HEK293 (cell line): Measurements from ENCODE around the gene CDH24.

Source experiments
- CTCF ChIA-PET: fragments of 350-600 bp; formaldehyde crosslinking; extraction: SDS; loops from one replicate; lab custom pipeline; 2021; ENCODE audit warnings: antibody characterized with exemption; lab: Yijun Ruan, JAX
- POLR2A ChIA-PET: fragments of 300-600 bp; formaldehyde crosslinking; extraction: SDS; loops from one replicate; lab custom pipeline; 2020; ENCODE audit warnings: antibody characterized with exemption, inconsistent platforms; lab: Yijun Ruan, JAX
- H3K27ac ChIP-seq: fragments of 200-500 bp; sonication (Bioruptor generic); 2 replicates; pipeline ENCODE4 v1.5.1; 2014; ENCODE audit warnings: low read depth, low read length, control low read depth, inconsistent platforms; ENCODE audit errors: extremely low read depth
- H3K36me3 ChIP-seq, 2 experiments: fragments of 200-500 bp in 1 of 2; sonication (Bioruptor generic) in 1 of 2; 1 replicate in 1 of 2; 2 replicates in 1 of 2; pipeline ENCODE4 v1.5.1; 2014 to 2017; ENCODE audit warnings: inconsistent platforms in 2 of 2, low read length in 2 of 2; ENCODE audit not compliant: control insufficient read depth in 2 of 2, insufficient read depth in 1 of 2
- H3K4me1 ChIP-seq: fragments of 200-500 bp; sonication (Bioruptor generic); 2 replicates; pipeline ENCODE4 v1.5.1; 2014; ENCODE audit warnings: mild to moderate bottlenecking, low read length, inconsistent platforms; ENCODE audit not compliant: control insufficient read depth, insufficient read depth
- H3K4me3 ChIP-seq: 2 replicates; pipeline ENCODE4 v1.5.1; 2011; ENCODE audit warnings: low read depth, mild to moderate bottlenecking, control low read depth, low read length, moderate library complexity
- H3K9me3 ChIP-seq: fragments of 200-500 bp; sonication (Bioruptor generic); 2 replicates; pipeline ENCODE4 v1.5.1; 2014; ENCODE audit warnings: low read depth, low read length, inconsistent platforms; ENCODE audit not compliant: control insufficient read depth, insufficient read depth
- KLF10 ChIP-seq: fragments of 450-650 bp; IDR thresholded peaks from 2 replicates; pipeline ENCODE4 v1.5.1; 2018; ENCODE audit warnings: missing biosample characterization, mild to moderate bottlenecking, missing genetic modification characterization
- KLF16 ChIP-seq: fragments of 450-650 bp; formaldehyde crosslinking; IDR thresholded peaks from 2 replicates; pipeline ENCODE4 v1.5.1; 2017; ENCODE audit warnings: missing biosample characterization, missing genetic modification characterization
- SP3 ChIP-seq: fragments of 450-650 bp; formaldehyde crosslinking; IDR thresholded peaks from 2 replicates; pipeline ENCODE4 v1.5.1; 2016; ENCODE audit warnings: missing biosample characterization, missing genetic modification characterization
- YY1 ChIP-seq: fragments of 450-650 bp; formaldehyde crosslinking; IDR thresholded peaks from 2 replicates; pipeline ENCODE4 v1.5.1; 2018; ENCODE audit warnings: missing biosample characterization, missing genetic modification characterization
- ZBTB20 ChIP-seq: fragments of 450-650 bp; formaldehyde crosslinking; IDR thresholded peaks from 2 replicates; pipeline ENCODE4 v1.5.1; 2016; ENCODE audit warnings: missing biosample characterization, missing genetic modification characterization
- ZBTB48 ChIP-seq: fragments of 450-650 bp; formaldehyde crosslinking; IDR thresholded peaks from 2 replicates; pipeline ENCODE4 v1.5.1; 2016; ENCODE audit warnings: missing biosample characterization, missing genetic modification characterization
- ZEB2 ChIP-seq: fragments of 450-650 bp; formaldehyde crosslinking; IDR thresholded peaks from 2 replicates; pipeline ENCODE4 v1.5.1; 2016; ENCODE audit warnings: missing biosample characterization, missing genetic modification characterization
- ZFHX2 ChIP-seq: fragments of 450-650 bp; formaldehyde crosslinking; conservative IDR thresholded peaks from 2 replicates; pipeline ENCODE4 v1.5.1; 2016; ENCODE audit warnings: missing biosample characterization, missing genetic modification characterization
- ZFP3 ChIP-seq: fragments of 450-650 bp; formaldehyde crosslinking; IDR thresholded peaks from 2 replicates; pipeline ENCODE4 v1.5.1; 2016; ENCODE audit warnings: low read depth, missing biosample characterization, missing genetic modification characterization
- ZFP37 ChIP-seq: fragments of 450-650 bp; formaldehyde crosslinking; IDR thresholded peaks from 2 replicates; pipeline ENCODE4 v1.5.1; 2016; ENCODE audit warnings: missing biosample characterization, missing genetic modification characterization
- ZNF174 ChIP-seq: fragments of 450-650 bp; formaldehyde crosslinking; IDR thresholded peaks from 2 replicates; pipeline ENCODE4 v1.5.0; 2017; ENCODE audit warnings: missing biosample characterization, mild to moderate bottlenecking, missing genetic modification characterization
- ZNF211 ChIP-seq: fragments of 450-650 bp; formaldehyde crosslinking; IDR thresholded peaks from 2 replicates; pipeline ENCODE4 v1.5.1; 2016; ENCODE audit warnings: low read depth, missing biosample characterization, missing genetic modification characterization
- ZNF221 ChIP-seq: fragments of 450-650 bp; formaldehyde crosslinking; IDR thresholded peaks from 2 replicates; pipeline ENCODE4 v1.5.1; 2017; ENCODE audit warnings: missing biosample characterization, missing genetic modification characterization, borderline replicate concordance
- ZNF350 ChIP-seq: fragments of 450-650 bp; formaldehyde crosslinking; IDR thresholded peaks from 2 replicates; pipeline ENCODE4 v1.5.0; 2017; ENCODE audit warnings: missing biosample characterization, mild to moderate bottlenecking, missing genetic modification characterization
- ZNF366 ChIP-seq: fragments of 450-650 bp; formaldehyde crosslinking; conservative IDR thresholded peaks from 2 replicates; pipeline ENCODE4 v1.5.1; 2016; ENCODE audit warnings: missing biosample characterization, missing genetic modification characterization
- ZNF473 ChIP-seq: fragments of 450-650 bp; formaldehyde crosslinking; IDR thresholded peaks from 2 replicates; pipeline ENCODE4 v1.5.1; 2017; ENCODE audit warnings: missing biosample characterization, missing genetic modification characterization
- ZNF501 ChIP-seq: fragments of 450-650 bp; formaldehyde crosslinking; IDR thresholded peaks from 2 replicates; pipeline ENCODE4 v1.5.1; 2016; ENCODE audit warnings: missing biosample characterization, missing genetic modification characterization
- ZNF530 ChIP-seq: fragments of 450-650 bp; formaldehyde crosslinking; IDR thresholded peaks from 2 replicates; pipeline ENCODE4 v1.5.1; 2016; ENCODE audit warnings: low read depth, missing biosample characterization, missing genetic modification characterization
- ZNF549 ChIP-seq: fragments of 450-650 bp; IDR thresholded peaks from 2 replicates; pipeline ENCODE4 v1.5.1; 2018; ENCODE audit warnings: missing biosample characterization, missing genetic modification characterization, mild to moderate bottlenecking, inconsistent platforms, moderate library complexity
- ZNF558 ChIP-seq: fragments of 450-650 bp; formaldehyde crosslinking; IDR thresholded peaks from 2 replicates; pipeline ENCODE4 v1.5.1; 2016; ENCODE audit warnings: missing biosample characterization, missing genetic modification characterization
- ZNF600 ChIP-seq: fragments of 450-650 bp; formaldehyde crosslinking; IDR thresholded peaks from 2 replicates; pipeline ENCODE4 v1.5.1; 2016; ENCODE audit warnings: missing biosample characterization, missing genetic modification characterization
- ZNF626 ChIP-seq: fragments of 450-650 bp; sonication (Bioruptor Pico); formaldehyde crosslinking; IDR thresholded peaks from 2 replicates; pipeline ENCODE4 v1.5.1; 2018; ENCODE audit warnings: missing biosample characterization, missing genetic modification characterization, inconsistent platforms
- ZNF629 ChIP-seq: fragments of 450-650 bp; formaldehyde crosslinking; IDR thresholded peaks from 2 replicates; pipeline ENCODE4 v1.5.1; 2017; ENCODE audit warnings: missing biosample characterization, missing genetic modification characterization
- ZNF654 ChIP-seq: fragments of 450-650 bp; formaldehyde crosslinking; IDR thresholded peaks from 2 replicates; pipeline ENCODE4 v1.5.1; 2016; ENCODE audit warnings: low read depth, missing biosample characterization, missing genetic modification characterization
- ZNF664 ChIP-seq: fragments of 450-650 bp; formaldehyde crosslinking; IDR thresholded peaks from 2 replicates; pipeline ENCODE4 v1.5.1; 2016; ENCODE audit warnings: missing biosample characterization, missing genetic modification characterization
- ZNF843 ChIP-seq: fragments of 450-650 bp; formaldehyde crosslinking; IDR thresholded peaks from 2 replicates; pipeline ENCODE4 v1.5.1; 2016; ENCODE audit warnings: missing biosample characterization, missing genetic modification characterization
- ZXDB ChIP-seq: fragments of 450-650 bp; formaldehyde crosslinking; IDR thresholded peaks from 2 replicates; pipeline ENCODE4 v1.5.1; 2016; ENCODE audit warnings: missing biosample characterization, missing genetic modification characterization
- TF ChIP-seq, protein P1 (sequence below): sonication (generic); formaldehyde crosslinking; IDR thresholded peaks from 2 replicates; pipeline ENCODE4 v1.8.1; 2022; ENCODE audit warnings: mild to moderate bottlenecking, moderate library complexity, missing genetic modification reagents
- TF ChIP-seq, protein P2 (sequence below): fragments of 450-650 bp; formaldehyde crosslinking; IDR thresholded peaks from 2 replicates; pipeline ENCODE4 v1.5.1; 2016; ENCODE audit warnings: missing biosample characterization, missing genetic modification characterization
- TF ChIP-seq, protein P3 (sequence below): fragments of 450-650 bp; formaldehyde crosslinking; IDR thresholded peaks from 2 replicates; pipeline ENCODE4 v1.5.1; 2016; ENCODE audit warnings: missing biosample characterization, missing genetic modification characterization
- TF ChIP-seq, protein P4 (sequence below): fragments of 450-650 bp; formaldehyde crosslinking; IDR thresholded peaks from 2 replicates; pipeline ENCODE4 v1.5.1; 2016; ENCODE audit warnings: missing biosample characterization, missing genetic modification characterization, low read depth

Gene CDH24

DNA sequence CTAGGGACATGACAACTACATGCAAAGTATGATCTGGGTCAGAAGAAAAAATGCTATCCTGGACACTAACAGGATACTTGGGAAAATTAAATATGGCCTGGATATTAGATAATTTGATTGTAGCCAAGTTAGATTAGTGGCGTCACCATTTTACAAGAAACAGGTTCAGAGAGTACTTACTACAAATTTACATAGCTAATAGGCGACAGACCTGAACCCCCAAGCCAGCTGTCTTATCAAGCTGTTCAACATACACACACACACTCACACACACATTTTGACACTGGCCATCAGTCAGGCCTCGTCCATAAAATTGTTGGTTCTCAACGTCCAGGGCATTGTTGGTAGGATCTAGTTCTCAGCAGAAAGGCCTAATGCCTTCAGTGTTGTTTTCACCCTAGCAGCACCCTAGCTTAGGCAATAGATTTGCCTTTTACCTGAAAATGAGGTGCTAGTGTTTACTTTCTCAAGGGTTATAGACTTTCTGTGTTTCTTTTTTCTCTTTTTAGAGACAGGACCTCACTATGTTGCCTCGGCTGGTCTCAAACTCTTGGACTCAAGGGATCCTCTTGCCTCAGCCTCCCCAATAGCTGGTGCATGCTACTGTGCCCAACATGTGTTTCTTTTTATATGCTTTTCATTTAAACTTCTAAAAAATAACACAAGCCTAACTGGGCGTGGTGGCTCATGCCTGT is 44.1 kb downstream of the CDH24 start:
- ChIA-PET POLR2A (interaction anchor here (0.6 to 1.1 kb wide), 2 partner anchors 13 to 18 kb away, joined by 3 read pairs; no protein-coding TSS in a partner anchor), CTCF (interaction anchor here (1.1 to 2.5 kb wide), 3 partner anchors 26 to 56 kb away, joined by 3 to 19 read pairs (median 3); no protein-coding TSS in a partner anchor)
- no peaks in the 10 kb centered on the region for H3K36me3 ChIP-seq
- no peak overlapping the region for H3K4me3 ChIP-seq
- no peak for TF ChIP-seq ZNF600 (tag by site-specific recombination)
- no peak for TF ChIP-seq ZBTB20 (tag by site-specific recombination)
- TF ChIP-seq, protein P1, sequence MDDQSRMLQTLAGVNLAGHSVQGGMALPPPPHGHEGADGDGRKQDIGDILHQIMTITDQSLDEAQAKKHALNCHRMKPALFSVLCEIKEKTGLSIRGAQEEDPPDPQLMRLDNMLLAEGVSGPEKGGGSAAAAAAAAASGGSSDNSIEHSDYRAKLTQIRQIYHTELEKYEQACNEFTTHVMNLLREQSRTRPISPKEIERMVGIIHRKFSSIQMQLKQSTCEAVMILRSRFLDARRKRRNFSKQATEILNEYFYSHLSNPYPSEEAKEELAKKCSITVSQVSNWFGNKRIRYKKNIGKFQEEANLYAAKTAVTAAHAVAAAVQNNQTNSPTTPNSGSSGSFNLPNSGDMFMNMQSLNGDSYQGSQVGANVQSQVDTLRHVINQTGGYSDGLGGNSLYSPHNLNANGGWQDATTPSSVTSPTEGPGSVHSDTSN: no peak
- no peak for TF ChIP-seq ZNF350 (tag by site-specific recombination)
- TF ChIP-seq ZFP37 (tag by site-specific recombination): no peak
- TF ChIP-seq SP3: no peak
- TF ChIP-seq ZNF473 (tag by site-specific recombination): no peak
- TF ChIP-seq ZNF530 (tag by site-specific recombination): no peak
- no peak for TF ChIP-seq ZNF221
- no peak for TF ChIP-seq ZNF558 (tag by site-specific recombination)
- no peak for TF ChIP-seq ZNF549 (tag by site-specific recombination)
- no peak for TF ChIP-seq ZNF211 (tag by site-specific recombination)
- TF ChIP-seq ZNF501: no peak
- H3K9me3 ChIP-seq: no peaks in the 10 kb centered on the region
- no peak overlapping the region for H3K27ac ChIP-seq
- peaks cover 5% of the 10 kb centered on the region; the same call in 1 of the 2 replicates for H3K4me1 ChIP-seq

DNA sequence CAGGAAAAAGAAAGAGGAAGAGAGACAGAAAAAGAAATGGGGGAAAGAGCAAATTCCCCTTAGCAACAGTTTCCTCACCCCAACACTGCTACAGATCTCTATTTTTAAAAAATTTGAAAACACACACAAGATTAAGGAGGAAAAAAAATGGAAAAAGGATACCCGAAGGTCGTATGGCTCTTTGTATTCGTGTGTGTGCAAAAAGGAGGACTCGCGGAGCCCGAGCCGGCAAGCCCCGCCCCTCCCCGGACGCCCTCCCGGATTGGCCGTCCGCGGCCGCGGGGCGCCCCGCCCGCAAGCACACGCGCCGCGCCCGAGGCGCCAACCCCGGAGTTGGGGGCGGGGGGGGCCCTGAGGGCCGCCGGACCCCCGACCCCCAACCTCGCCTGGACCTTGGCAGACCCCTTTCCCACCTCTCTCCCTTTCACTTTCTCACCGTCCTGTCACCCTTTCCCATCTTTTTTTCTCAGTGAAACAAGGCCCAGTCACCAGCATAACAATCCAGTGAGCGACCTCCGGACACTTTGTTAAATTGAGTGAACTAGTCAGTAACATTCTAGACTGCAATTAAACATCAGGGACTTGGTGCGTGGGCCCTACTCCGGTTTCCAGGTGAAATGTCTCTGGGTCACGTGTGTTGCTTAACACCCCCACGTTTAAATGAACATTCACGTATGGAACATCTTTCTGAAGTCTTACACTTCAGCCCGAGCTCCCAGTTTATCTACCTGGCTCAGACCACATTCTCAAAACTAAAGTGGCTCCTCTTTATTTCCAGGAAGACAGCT is 47.2 kb downstream of the CDH24 start, which contains the start of gene C14orf93:
Gene C14orf93, minus strand, starts transcription at position 205 of the 788 bp plus-strand sequence. CDS start 11,120 bp downstream, outside the sequence.
- H3K4me1 ChIP-seq: peaks cover 8% of the 10 kb centered on the region; the same call in 1 of the 2 replicates
- ChIA-PET POLR2A (interaction anchor here (0.5 to 1.0 kb wide), 3 partner anchors 9 to 24 kb away, joined by 3 to 5 read pairs (median 3); no protein-coding TSS in a partner anchor), CTCF (interaction anchor here (0.7 kb wide), 1 partner anchor 59 kb away, joined by 4 read pairs; no protein-coding TSS in a partner anchor)
- H3K27ac ChIP-seq: peak within 1 kb of the TSS; percentile 58; the same call in 1 of the 2 replicates
- H3K36me3 ChIP-seq: no peaks in the 10 kb centered on the region
- H3K9me3 ChIP-seq: no peaks in the 10 kb centered on the region
- H3K4me3 ChIP-seq: peak within 1 kb of the TSS; percentile 52
- TF ChIP-seq ZNF629 (tag by site-specific recombination) (peak; percentile 54), ZEB2 (tag by site-specific recombination) (peak; percentile 90), ZNF654 (tag by site-specific recombination) (no peak), ZNF626 (tag by site-specific recombination) (no peak), ZBTB48 (tag by site-specific recombination) (peak; percentile 40; the same call in 1 of the 2 replicates), ZNF174 (tag by site-specific recombination) (no peak), ZFP3 (tag by site-specific recombination) (no peak), ZNF366 (tag by site-specific recombination) (peak; percentile 68), ZXDB (peak; percentile 76), ZNF664 (tag by site-specific recombination) (peak; percentile 34; the same call in 1 of the 2 replicates), ZFHX2 (peak; percentile 34), SP3 (0 out of 2 replicates have a peak, but pooled peaks have one; percentile 40), KLF10 (tag by site-specific recombination) (0 out of 2 replicates have a peak, but pooled peaks have one; percentile 41), ZNF843 (tag by site-specific recombination) (no peak), YY1 (tag by site-specific recombination) (peak; percentile 22; the same call in 1 of the 2 replicates), KLF16 (tag by site-specific recombination) (0 out of 2 replicates have a peak, but pooled peaks have one; percentile 25)
- TF ChIP-seq, protein P2, sequence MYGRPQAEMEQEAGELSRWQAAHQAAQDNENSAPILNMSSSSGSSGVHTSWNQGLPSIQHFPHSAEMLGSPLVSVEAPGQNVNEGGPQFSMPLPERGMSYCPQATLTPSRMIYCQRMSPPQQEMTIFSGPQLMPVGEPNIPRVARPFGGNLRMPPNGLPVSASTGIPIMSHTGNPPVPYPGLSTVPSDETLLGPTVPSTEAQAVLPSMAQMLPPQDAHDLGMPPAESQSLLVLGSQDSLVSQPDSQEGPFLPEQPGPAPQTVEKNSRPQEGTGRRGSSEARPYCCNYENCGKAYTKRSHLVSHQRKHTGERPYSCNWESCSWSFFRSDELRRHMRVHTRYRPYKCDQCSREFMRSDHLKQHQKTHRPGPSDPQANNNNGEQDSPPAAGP (tag by site-specific recombination): peak; percentile 56; the same call in 1 of the 2 replicates
- TF ChIP-seq, protein P3, sequence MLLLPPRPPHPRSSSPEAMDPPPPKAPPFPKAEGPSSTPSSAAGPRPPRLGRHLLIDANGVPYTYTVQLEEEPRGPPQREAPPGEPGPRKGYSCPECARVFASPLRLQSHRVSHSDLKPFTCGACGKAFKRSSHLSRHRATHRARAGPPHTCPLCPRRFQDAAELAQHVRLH: 0 out of 2 replicates have a peak, but pooled peaks have one; percentile 35
- TF ChIP-seq, protein P4, sequence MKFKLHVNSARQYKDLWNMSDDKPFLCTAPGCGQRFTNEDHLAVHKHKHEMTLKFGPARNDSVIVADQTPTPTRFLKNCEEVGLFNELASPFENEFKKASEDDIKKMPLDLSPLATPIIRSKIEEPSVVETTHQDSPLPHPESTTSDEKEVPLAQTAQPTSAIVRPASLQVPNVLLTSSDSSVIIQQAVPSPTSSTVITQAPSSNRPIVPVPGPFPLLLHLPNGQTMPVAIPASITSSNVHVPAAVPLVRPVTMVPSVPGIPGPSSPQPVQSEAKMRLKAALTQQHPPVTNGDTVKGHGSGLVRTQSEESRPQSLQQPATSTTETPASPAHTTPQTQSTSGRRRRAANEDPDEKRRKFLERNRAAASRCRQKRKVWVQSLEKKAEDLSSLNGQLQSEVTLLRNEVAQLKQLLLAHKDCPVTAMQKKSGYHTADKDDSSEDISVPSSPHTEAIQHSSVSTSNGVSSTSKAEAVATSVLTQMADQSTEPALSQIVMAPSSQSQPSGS (tag by site-specific recombination): no peak
